Measurements from ENCODE around the gene GPANK1. TPM values are rescaled to one million over a fixed set of nuclear protein-coding genes. Genes with fewer than 3 reads are reported as not detected.

GPANK1 gene
- total RNA-seq, 1 donor from 2014 or later, result 21.0 TPM

DNA sequence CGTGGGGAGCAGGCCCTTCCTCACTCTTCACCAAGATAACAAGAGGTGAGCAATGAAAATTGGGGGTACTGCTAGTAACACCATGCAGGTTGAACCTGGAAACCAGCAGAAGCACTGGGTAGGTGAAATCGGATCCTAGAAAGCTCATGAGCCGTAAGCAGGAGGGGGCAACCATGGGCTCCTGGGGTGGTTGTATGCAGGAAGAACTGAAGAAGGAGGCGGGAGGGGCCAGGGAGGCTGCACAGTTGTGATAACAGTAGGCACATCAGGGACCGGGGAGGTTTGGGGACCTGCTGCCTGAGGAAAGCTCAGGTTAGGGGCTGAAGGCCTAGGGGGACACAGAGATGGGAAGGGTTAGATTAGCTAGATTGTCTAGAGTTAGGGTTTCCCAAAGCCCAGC, 21.7 kb upstream of the GPANK1 start:
- DNase-seq (ENCODE audit: low spot score), result no peak
- TF ChIP-seq EZH2 (IDR thresholded peaks at IDR 0.05) (no peak), EZH2phosphoT487 (IDR thresholded peaks at IDR 0.05) (no peak), CTCF (IDR thresholded peaks at IDR 0.05) (no peak)
- Histone ChIP-seq H3K9me3 (ENCODE audit: low read depth) (no peaks in the 10 kb centered on the region), H3K27ac (no peak overlapping the region), H3K4me3 (no peak overlapping the region), H3K4me2 (no peak overlapping the region), H3K36me3 (no peaks in the 10 kb centered on the region), H3K79me2 (ENCODE audit: low read depth) (no peaks in the 10 kb centered on the region), H4K20me1 (ENCODE audit: low read depth) (peaks cover 8% of the 10 kb centered on the region), H3K4me1 (peaks cover 6% of the 10 kb centered on the region), H3F3A (ENCODE audit: low read depth) (peaks cover 34% of the 10 kb centered on the region), H3K9ac (no peak overlapping the region), H3K27me3 (peaks cover 14% of the 10 kb centered on the region), H2AFZ (replicated peaks) (no peak overlapping the region)
- Mint-ChIP-seq H3K27me3 (ENCODE audit: insufficient read depth, low read depth) (peaks cover 7% of the 10 kb centered on the region), H3K36me3 (peaks cover 36% of the 10 kb centered on the region), H3K9me3 (no peaks in the 10 kb centered on the region), H3K4me1 (peaks cover 21% of the 10 kb centered on the region), H3K27ac (no peak overlapping the region), H3K4me3 (no peak overlapping the region)

DNA sequence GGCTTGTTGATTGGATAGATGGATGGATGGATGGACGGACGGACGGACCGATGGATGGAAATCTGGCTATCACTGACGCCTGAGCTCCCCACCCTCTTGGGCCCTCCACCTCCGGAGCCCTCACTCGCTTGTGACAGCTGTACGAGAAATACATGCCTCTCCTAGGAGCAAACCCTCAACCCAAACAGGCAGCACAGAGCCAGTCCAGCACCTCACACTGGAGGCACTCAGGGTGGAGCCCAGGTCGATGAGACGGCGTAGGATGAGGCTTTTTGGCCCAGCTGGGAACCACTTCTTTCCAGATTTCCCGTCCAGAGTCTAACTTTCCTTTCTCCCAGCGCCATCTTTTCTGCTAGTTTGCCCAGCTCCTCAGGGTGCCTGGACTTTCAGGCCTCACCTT, 18.8 kb upstream of the GPANK1 start:
- H2AFZ ChIP-seq (replicated peaks), result no peak overlapping the region
- peaks cover 31% of the 10 kb centered on the region for H3K4me1 Mint-ChIP-seq
- H3K36me3 Mint-ChIP-seq, result peaks cover 25% of the 10 kb centered on the region
- peak overlapping the region; percentile 77 for H3K4me2 ChIP-seq
- H3K4me3 Mint-ChIP-seq, result peak overlapping the region; percentile 79
- DNase-seq (ENCODE audit: low spot score), result no peak
- H3K27me3 Mint-ChIP-seq (ENCODE audit: insufficient read depth, low read depth), result peaks cover 15% of the 10 kb centered on the region
- no peaks in the 10 kb centered on the region for H3K9me3 ChIP-seq (ENCODE audit: low read depth)
- H3K9ac ChIP-seq, result no peak overlapping the region
- no peaks in the 10 kb centered on the region for H3K79me2 ChIP-seq (ENCODE audit: low read depth)
- H3K27ac Mint-ChIP-seq, result peak overlapping the region; percentile 85
- H3K27ac ChIP-seq, result no peak overlapping the region
- H3K27me3 ChIP-seq, result peaks cover 21% of the 10 kb centered on the region
- peaks cover 41% of the 10 kb centered on the region for H3F3A ChIP-seq (ENCODE audit: low read depth)
- H3K4me3 ChIP-seq, result peak overlapping the region; percentile 47
- peaks cover 5% of the 10 kb centered on the region for H4K20me1 ChIP-seq (ENCODE audit: low read depth)
- no peaks in the 10 kb centered on the region for H3K9me3 Mint-ChIP-seq
- peaks cover 7% of the 10 kb centered on the region for H3K4me1 ChIP-seq
- TF ChIP-seq EZH2 (IDR thresholded peaks at IDR 0.05) (no peak), CTCF (IDR thresholded peaks at IDR 0.05) (no peak), EZH2phosphoT487 (IDR thresholded peaks at IDR 0.05) (no peak)
- H3K36me3 ChIP-seq, result no peaks in the 10 kb centered on the region

GRCh38 chr6:31681135-31681671, 16.4 kb upstream of the GPANK1 start:
- H3K27ac Mint-ChIP-seq, result peak overlapping the region; percentile 88
- TF ChIP-seq EZH2 (IDR thresholded peaks at IDR 0.05), result peak; percentile 54
- peak; percentile 7 for TF ChIP-seq EZH2phosphoT487 (IDR thresholded peaks at IDR 0.05)
- TF ChIP-seq CTCF (IDR thresholded peaks at IDR 0.05), result peak; percentile 19
- peaks cover 41% of the 10 kb centered on the region for H3F3A ChIP-seq (ENCODE audit: low read depth)
- H3K79me2 ChIP-seq (ENCODE audit: low read depth), result no peaks in the 10 kb centered on the region
- peak overlapping the region; percentile 52 for H3K4me3 ChIP-seq
- H3K27me3 ChIP-seq, result peaks cover 21% of the 10 kb centered on the region
- no peaks in the 10 kb centered on the region for H3K9me3 Mint-ChIP-seq
- no peak overlapping the region for H3K27ac ChIP-seq
- peaks cover 27% of the 10 kb centered on the region for H3K4me1 Mint-ChIP-seq
- H3K36me3 ChIP-seq, result no peaks in the 10 kb centered on the region
- no peaks in the 10 kb centered on the region for H3K9me3 ChIP-seq (ENCODE audit: low read depth)
- H4K20me1 ChIP-seq (ENCODE audit: low read depth), result peaks cover 5% of the 10 kb centered on the region
- DNase-seq (ENCODE audit: low spot score), result peak; percentile 67
- peaks cover 7% of the 10 kb centered on the region for H3K4me1 ChIP-seq
- peaks cover 14% of the 10 kb centered on the region for H3K36me3 Mint-ChIP-seq
- H3K4me2 ChIP-seq, result peak overlapping the region; percentile 88
- H3K27me3 Mint-ChIP-seq (ENCODE audit: insufficient read depth, low read depth), result peaks cover 15% of the 10 kb centered on the region
- H3K4me3 Mint-ChIP-seq, result peak overlapping the region; percentile 83
- no peak overlapping the region for H3K9ac ChIP-seq
- H2AFZ ChIP-seq (replicated peaks), result peak overlapping the region; percentile 78

Data from neural progenitor cell (in vitro differentiated cells).